Esophagus squamous epithelium (tissue), 4 donors: ENCODE results near the gene LNP1.

Experiments used
- CTCF ChIP-seq, 6 experiments: fragments of 450-650 bp in 4 of 6; fragments of 200-600 bp in 2 of 6; sonication (generic) in 2 of 6; IDR thresholded peaks; one replicate each; pipeline ENCODE4 v1.5.1; 2016 to 2019; ENCODE audit warnings: antibody characterized with exemption in 6 of 6, mild to moderate bottlenecking in 4 of 6, moderate library complexity in 4 of 6
- POLR2A ChIP-seq, 4 donors: fragments of 450-650 bp; IDR thresholded peaks; one replicate each; pipeline ENCODE4 v1.6.1; 2017; ENCODE audit warnings: antibody characterized with exemption in 4 of 4, mild to moderate bottlenecking in 4 of 4, moderate library complexity in 3 of 4

GRCh38 chr3:100424261-100424660, 22.9 kb downstream of the LNP1 start:
- TF ChIP-seq CTCF (IDR thresholded peaks at IDR 0.05) (no peak), POLR2A (IDR thresholded peaks at IDR 0.05) (no peak)
